HepG2 (cell line): Measurements from ENCODE around the gene RILP. TPM values are rescaled to one million over a fixed set of nuclear protein-coding genes. Genes with fewer than 3 reads are reported as not detected.

ENCODE experiments used
- ARID2 ChIP-seq: sonication (generic); formaldehyde crosslinking; IDR thresholded peaks from 2 replicates; pipeline ENCODE4 v1.8.1; 2022; ENCODE audit warnings: mild to moderate bottlenecking, missing genetic modification reagents, borderline replicate concordance
- ATRX ChIP-seq: sonication (generic); formaldehyde crosslinking; IDR thresholded peaks from 2 replicates; pipeline ENCODE4 v1.4.0; 2020; ENCODE audit warnings: missing genetic modification reagents, borderline replicate concordance
- DPF2 ChIP-seq: sonication (generic); formaldehyde crosslinking; IDR thresholded peaks from 2 replicates; pipeline ENCODE4 v1.4.0; 2020; ENCODE audit warnings: mild to moderate bottlenecking, low read depth, missing genetic modification reagents, borderline replicate concordance
- EHMT2 ChIP-seq: fragments of 200-600 bp; sonication (generic); IDR thresholded peaks from 2 replicates; pipeline ENCODE4 v1.7.0; 2017; ENCODE audit warnings: antibody characterized with exemption, low read depth, low read length, borderline replicate concordance
- IKZF1 ChIP-seq: fragments of 450-650 bp; IDR thresholded peaks from 2 replicates; pipeline ENCODE4 v1.7.1; 2016
- MED1 ChIP-seq: sonication (generic); formaldehyde crosslinking; IDR thresholded peaks from 2 replicates; pipeline ENCODE4 v1.4.0; 2020; ENCODE audit warnings: missing genetic modification reagents
- MZF1 ChIP-seq: sonication (generic); formaldehyde crosslinking; IDR thresholded peaks from 2 replicates; pipeline ENCODE4 v1.8.1; 2023; ENCODE audit warnings: mild to moderate bottlenecking, missing genetic modification reagents, borderline replicate concordance
- NFATC3 ChIP-seq: sonication (generic); formaldehyde crosslinking; IDR thresholded peaks from 2 replicates; pipeline ENCODE4 v1.5.1; 2020; ENCODE audit warnings: mild to moderate bottlenecking, missing genetic modification reagents
- ONECUT2 ChIP-seq: sonication (generic); formaldehyde crosslinking; IDR thresholded peaks from 2 replicates; pipeline ENCODE4 v1.4.0; 2020; ENCODE audit warnings: missing genetic modification reagents
- SMARCC2 ChIP-seq: fragments of 450-650 bp; IDR thresholded peaks from 2 replicates; pipeline ENCODE4 v1.6.1; 2017; ENCODE audit warnings: antibody characterized with exemption, mild to moderate bottlenecking
- SPEN ChIP-seq: sonication (generic); formaldehyde crosslinking; IDR thresholded peaks from 2 replicates; pipeline ENCODE4 v1.5.1; 2020; ENCODE audit warnings: low read depth, mild to moderate bottlenecking, missing genetic modification reagents
- SRSF9 ChIP-seq: fragments of 200-400 bp; formaldehyde crosslinking; IDR thresholded peaks from 2 replicates; pipeline ENCODE4 v1.6.1; 2018; ENCODE audit warnings: borderline replicate concordance, mild to moderate bottlenecking, low read depth, low read length; ENCODE audit not compliant: insufficient read depth, poor library complexity, severe bottlenecking
- TCF7 ChIP-seq: sonication (generic); IDR thresholded peaks from 2 replicates; pipeline ENCODE4 v1.6.1; 2016; ENCODE audit warnings: antibody characterized with exemption, low read depth
- YEATS2 ChIP-seq: sonication (generic); formaldehyde crosslinking; IDR thresholded peaks from 2 replicates; pipeline ENCODE4 v1.4.0; 2020; ENCODE audit warnings: missing genetic modification reagents, borderline replicate concordance
- ZBTB7A ChIP-seq: sonication (generic); formaldehyde crosslinking; IDR thresholded peaks from 2 replicates; pipeline ENCODE4 v1.8.0; 2022; ENCODE audit warnings: mild to moderate bottlenecking, missing genetic modification reagents
- ZFP82 ChIP-seq: sonication (generic); formaldehyde crosslinking; IDR thresholded peaks from 2 replicates; pipeline ENCODE4 v1.5.1; 2020; ENCODE audit warnings: mild to moderate bottlenecking, missing genetic modification reagents, borderline replicate concordance
- ZFP90 ChIP-seq: sonication (generic); formaldehyde crosslinking; IDR thresholded peaks from 2 replicates; pipeline ENCODE4 v1.8.0; 2022; ENCODE audit warnings: missing genetic modification reagents, mild to moderate bottlenecking, inconsistent platforms, borderline replicate concordance
- ZNF10 ChIP-seq: sonication (generic); formaldehyde crosslinking; IDR thresholded peaks from 2 replicates; pipeline ENCODE4 v1.4.0; 2020; ENCODE audit warnings: mild to moderate bottlenecking, low read depth, missing genetic modification reagents, borderline replicate concordance
- ZNF205 ChIP-seq: IDR thresholded peaks from 2 replicates; pipeline ENCODE4 v1.6.1; 2018; ENCODE audit warnings: missing biosample characterization, missing genetic modification reagents
- ZNF232 ChIP-seq: sonication (generic); formaldehyde crosslinking; IDR thresholded peaks from 2 replicates; pipeline ENCODE4 v1.4.0; 2020; ENCODE audit warnings: missing genetic modification reagents, borderline replicate concordance
- ZNF530 ChIP-seq: sonication (generic); formaldehyde crosslinking; IDR thresholded peaks from 2 replicates; pipeline ENCODE4 v1.5.0; 2020; ENCODE audit warnings: low read depth, mild to moderate bottlenecking, missing genetic modification reagents
- ZNF547 ChIP-seq: sonication (generic); formaldehyde crosslinking; IDR thresholded peaks from 2 replicates; pipeline ENCODE4 v1.5.1; 2020; ENCODE audit warnings: mild to moderate bottlenecking, missing genetic modification reagents
- ZNF572 ChIP-seq: sonication (generic); formaldehyde crosslinking; IDR thresholded peaks from 2 replicates; pipeline ENCODE4 v1.5.1; 2020; ENCODE audit warnings: mild to moderate bottlenecking, missing genetic modification reagents
- ZSCAN9 ChIP-seq: IDR thresholded peaks from 2 replicates; pipeline ENCODE4 v1.6.1; 2016; ENCODE audit warnings: borderline replicate concordance
- polyA plus RNA-seq, 8 experiments: library from polyadenylated mRNA; depleted of rRNA in 3 of 8; stranded (reverse) in 7 of 8; unstranded in 1 of 8; fragments of >200 nt; fragmentation: Illumina TruSeq in 4 of 8; extraction: Trizol in 4 of 8; gene quantifications; 2 replicates each; pipeline versions ENCODE4 v1.2.1 to v1.2.3, GENCODE V29; 2011 to 2016; ENCODE audit warnings: low read depth in 4 of 8, missing spikeins in 1 of 8, mixed read lengths in 1 of 8; ENCODE audit not compliant: insufficient read depth in 1 of 8
- total RNA-seq, 5 experiments: library from RNA; depleted of rRNA; stranded (reverse); fragments of >200 nt; fragmentation: Illumina TruSeq; extraction: Trizol; gene quantifications; 2 replicates each; pipeline ENCODE4 v1.2.3, GENCODE V29; 2016; ENCODE audit warnings: low read depth in 1 of 5
- TF ChIP-seq, protein P1 (sequence below): sonication (generic); formaldehyde crosslinking; IDR thresholded peaks from 2 replicates; pipeline ENCODE4 v1.8.0; 2022; ENCODE audit warnings: missing genetic modification reagents, low read depth, mild to moderate bottlenecking, borderline replicate concordance
- TF ChIP-seq, protein P2 (sequence below): sonication (generic); formaldehyde crosslinking; IDR thresholded peaks from 2 replicates; pipeline ENCODE4 v1.4.0; 2020; ENCODE audit warnings: mild to moderate bottlenecking, missing genetic modification reagents

The RILP gene
- total and polyA plus RNA-seq, 2 of the 13 experiments (the other 11 are each of a cell fraction or from before 2014, with no cell fraction given): 6.6 to 8.1 TPM

DNA sequence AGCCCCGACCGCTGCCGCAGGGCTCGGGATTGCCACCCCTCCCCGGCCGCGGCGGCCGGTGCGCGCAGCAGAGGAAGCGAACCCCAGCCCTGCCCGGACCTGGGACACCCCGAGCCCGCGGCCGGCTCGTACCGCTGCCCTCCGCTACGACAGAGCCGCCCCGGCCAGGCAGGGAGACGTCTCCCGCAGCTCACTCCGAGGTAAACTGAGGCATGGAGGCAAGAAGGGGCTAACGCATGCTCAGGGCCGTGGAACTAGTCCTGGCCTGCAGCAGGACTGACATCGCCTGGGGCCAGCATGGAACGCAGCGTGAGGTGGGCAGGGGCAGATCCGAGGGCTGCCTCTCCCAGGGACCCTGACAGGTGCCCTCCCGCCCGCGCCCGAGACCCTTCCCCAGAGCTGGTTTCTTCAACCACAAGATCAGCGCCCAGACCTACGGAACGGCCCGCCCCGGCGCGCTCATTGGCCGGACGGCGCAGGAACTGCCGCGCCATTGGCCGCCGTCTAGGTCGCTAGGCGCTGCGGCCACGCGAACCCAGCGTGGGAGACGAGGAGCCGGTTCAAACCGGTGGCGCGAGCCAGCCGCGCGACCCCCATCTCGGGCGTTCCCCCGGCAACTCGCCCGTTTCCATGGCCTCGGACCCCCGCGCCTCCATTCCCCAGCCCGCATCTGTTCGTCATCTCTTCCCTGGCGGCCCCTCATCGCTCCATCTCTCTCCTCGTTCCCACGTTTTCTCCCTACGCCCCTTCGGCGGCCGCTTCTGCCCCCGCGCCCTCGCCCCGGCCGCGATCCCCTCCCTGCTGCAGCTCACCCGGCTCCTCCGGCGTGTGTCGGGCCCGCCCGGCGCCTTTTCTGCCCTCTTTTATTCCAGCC lies 21.4 kb downstream of the RILP start, which contains the start of gene SLC43A2 (continued):
- TF ChIP-seq ZFP90 (CRISPR knock-in tag): no peak
- TF ChIP-seq ZNF572 (CRISPR knock-in tag): no peak
- TF ChIP-seq ONECUT2 (CRISPR knock-in tag): no peak
- TF ChIP-seq ZBTB7A (CRISPR knock-in tag): peak; percentile 100
- TF ChIP-seq SMARCC2: no peak
- no peak for TF ChIP-seq IKZF1
- TF ChIP-seq TCF7: no peak
- no peak for TF ChIP-seq EHMT2
- no peak for TF ChIP-seq ZNF10
- TF ChIP-seq, protein P1, sequence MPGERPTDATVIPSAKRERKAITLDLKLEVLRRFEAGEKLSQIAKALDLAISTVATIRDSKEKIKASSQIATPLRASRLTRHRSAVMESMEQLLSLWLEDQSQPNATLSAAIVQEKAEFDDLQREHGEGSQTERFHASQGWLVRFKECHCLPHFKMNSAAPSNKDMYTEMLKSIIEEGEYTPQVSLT (CRISPR knock-in tag): no peak
- TF ChIP-seq YEATS2 (CRISPR knock-in tag): 0 out of 2 replicates have a peak, but pooled peaks have one; percentile 11
- TF ChIP-seq ZNF547: peak; percentile 58
- TF ChIP-seq ARID2 (CRISPR knock-in tag): peak; percentile 69; the same call in 1 of the 2 replicates
- no peak for TF ChIP-seq ZNF232 (CRISPR knock-in tag)
- TF ChIP-seq, protein P2, sequence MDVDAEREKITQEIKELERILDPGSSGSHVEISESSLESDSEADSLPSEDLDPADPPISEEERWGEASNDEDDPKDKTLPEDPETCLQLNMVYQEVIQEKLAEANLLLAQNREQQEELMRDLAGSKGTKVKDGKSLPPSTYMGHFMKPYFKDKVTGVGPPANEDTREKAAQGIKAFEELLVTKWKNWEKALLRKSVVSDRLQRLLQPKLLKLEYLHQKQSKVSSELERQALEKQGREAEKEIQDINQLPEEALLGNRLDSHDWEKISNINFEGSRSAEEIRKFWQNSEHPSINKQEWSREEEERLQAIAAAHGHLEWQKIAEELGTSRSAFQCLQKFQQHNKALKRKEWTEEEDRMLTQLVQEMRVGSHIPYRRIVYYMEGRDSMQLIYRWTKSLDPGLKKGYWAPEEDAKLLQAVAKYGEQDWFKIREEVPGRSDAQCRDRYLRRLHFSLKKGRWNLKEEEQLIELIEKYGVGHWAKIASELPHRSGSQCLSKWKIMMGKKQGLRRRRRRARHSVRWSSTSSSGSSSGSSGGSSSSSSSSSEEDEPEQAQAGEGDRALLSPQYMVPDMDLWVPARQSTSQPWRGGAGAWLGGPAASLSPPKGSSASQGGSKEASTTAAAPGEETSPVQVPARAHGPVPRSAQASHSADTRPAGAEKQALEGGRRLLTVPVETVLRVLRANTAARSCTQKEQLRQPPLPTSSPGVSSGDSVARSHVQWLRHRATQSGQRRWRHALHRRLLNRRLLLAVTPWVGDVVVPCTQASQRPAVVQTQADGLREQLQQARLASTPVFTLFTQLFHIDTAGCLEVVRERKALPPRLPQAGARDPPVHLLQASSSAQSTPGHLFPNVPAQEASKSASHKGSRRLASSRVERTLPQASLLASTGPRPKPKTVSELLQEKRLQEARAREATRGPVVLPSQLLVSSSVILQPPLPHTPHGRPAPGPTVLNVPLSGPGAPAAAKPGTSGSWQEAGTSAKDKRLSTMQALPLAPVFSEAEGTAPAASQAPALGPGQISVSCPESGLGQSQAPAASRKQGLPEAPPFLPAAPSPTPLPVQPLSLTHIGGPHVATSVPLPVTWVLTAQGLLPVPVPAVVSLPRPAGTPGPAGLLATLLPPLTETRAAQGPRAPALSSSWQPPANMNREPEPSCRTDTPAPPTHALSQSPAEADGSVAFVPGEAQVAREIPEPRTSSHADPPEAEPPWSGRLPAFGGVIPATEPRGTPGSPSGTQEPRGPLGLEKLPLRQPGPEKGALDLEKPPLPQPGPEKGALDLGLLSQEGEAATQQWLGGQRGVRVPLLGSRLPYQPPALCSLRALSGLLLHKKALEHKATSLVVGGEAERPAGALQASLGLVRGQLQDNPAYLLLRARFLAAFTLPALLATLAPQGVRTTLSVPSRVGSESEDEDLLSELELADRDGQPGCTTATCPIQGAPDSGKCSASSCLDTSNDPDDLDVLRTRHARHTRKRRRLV: no peak
- TF ChIP-seq DPF2: no peak
- TF ChIP-seq SPEN (CRISPR knock-in tag): 0 out of 2 replicates have a peak, but pooled peaks have one; percentile 42
- TF ChIP-seq MZF1 (CRISPR knock-in tag): no peak
- TF ChIP-seq ZFP82 (CRISPR knock-in tag): no peak
- TF ChIP-seq ATRX (CRISPR knock-in tag): no peak
- no peak for TF ChIP-seq ZNF205
- no peak for TF ChIP-seq ZNF530
- no peak for TF ChIP-seq ZSCAN9 (CRISPR knock-in tag)
- TF ChIP-seq NFATC3: 0 out of 2 replicates have a peak, but pooled peaks have one; percentile 24
- TF ChIP-seq MED1 (CRISPR knock-in tag): no peak
- TF ChIP-seq SRSF9: no peak
